Calu3 (cell line): ENCODE data around the gene RGS13. TPM values are rescaled to one million over a fixed set of nuclear protein-coding genes. Genes with fewer than 3 reads are reported as not detected.

Experiments
- BruUV-seq: library from RNA; stranded (reverse); fragments of 400-500 nt; replicated peaks from 2 replicates; lab custom pipeline; 2021; lab: Mats Ljungman, UMichigan
- CTCF ChIA-PET: fragments of 300-600 bp; sonication (Branson Sonifier 250); formaldehyde crosslinking; loops from one replicate; lab custom pipeline; 2022; ENCODE audit warnings: antibody characterized with exemption; lab: Charles Lee
- DNase-seq: peaks from one replicate; pipeline ENCODE4 v3.0.0; 2022
- H3K27ac Mint-ChIP-seq: one replicate; pipeline ENCODE4 v1.8.0; 2022; ENCODE audit warnings: mixed read lengths; ENCODE audit not compliant: unreplicated experiment
- H3K27me3 Mint-ChIP-seq: one replicate; pipeline ENCODE4 v1.8.0; 2022; ENCODE audit warnings: mixed read lengths; ENCODE audit not compliant: unreplicated experiment
- H3K36me3 Mint-ChIP-seq: one replicate; pipeline ENCODE4 v1.8.0; 2022; ENCODE audit warnings: mild to moderate bottlenecking, moderate library complexity, mixed read lengths; ENCODE audit not compliant: insufficient read depth, unreplicated experiment
- H3K4me1 Mint-ChIP-seq: one replicate; pipeline ENCODE4 v1.8.0; 2022; ENCODE audit warnings: mild to moderate bottlenecking, low read depth, mixed read lengths; ENCODE audit not compliant: unreplicated experiment
- H3K4me3 Mint-ChIP-seq: one replicate; pipeline ENCODE4 v1.8.0; 2022; ENCODE audit warnings: mild to moderate bottlenecking, low read depth, moderate library complexity, mixed read lengths; ENCODE audit not compliant: unreplicated experiment
- H3K9me3 Mint-ChIP-seq: one replicate; pipeline ENCODE4 v1.8.0; 2022; ENCODE audit warnings: low read depth, mixed read lengths; ENCODE audit not compliant: unreplicated experiment
- intact Hi-C: fragments of 100-400 bp; cut with micrococcal nuclease; formaldehyde crosslinking; loops from one replicate; pipeline ENCODE4 v1.10.0; 2022; ENCODE audit not compliant: unreplicated experiment
- total RNA-seq: library from RNA; stranded (reverse); gene quantifications from 2 replicates; pipeline ENCODE4 v1.2.3, GENCODE V29; 2022
- TF ChIP-seq, protein P1 (sequence below): fragments of 200-600 bp; IDR thresholded peaks from one replicate; pipeline ENCODE4 v1.8.0; 2022; ENCODE audit warnings: antibody characterized with exemption; ENCODE audit not compliant: unreplicated experiment

The RGS13 gene
- total RNA-seq, 1 experiment from 2014 or later, result not detected

DNA sequence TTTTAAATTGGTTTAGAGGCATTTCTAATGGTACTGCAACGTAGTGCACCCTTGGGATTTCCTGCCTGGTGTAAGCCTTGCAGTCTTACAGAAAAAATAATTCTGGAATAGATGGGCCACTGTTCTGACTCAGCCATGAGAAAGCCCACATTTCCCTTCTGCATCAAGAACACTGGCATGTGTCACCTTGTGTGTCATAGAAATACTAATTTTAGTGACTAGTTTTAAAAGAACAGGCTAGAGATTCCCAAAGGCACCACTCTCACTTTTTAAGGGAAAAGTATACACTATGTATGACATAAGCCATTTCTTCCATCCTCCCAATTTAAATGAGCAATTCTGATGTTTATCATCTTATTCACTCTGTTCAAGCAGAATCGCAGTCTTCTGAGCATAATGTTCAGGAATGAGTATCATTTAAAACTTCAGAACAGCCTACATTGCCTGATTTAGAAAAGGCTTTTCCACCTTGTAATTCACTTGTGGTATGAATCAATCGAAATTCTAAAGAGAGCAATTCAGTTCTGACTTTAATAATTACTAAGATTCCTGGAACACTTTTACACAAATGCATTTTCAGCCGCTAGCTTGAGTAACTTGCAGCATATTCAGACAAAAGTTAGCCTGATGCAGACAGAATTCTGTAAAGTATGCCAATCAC, 18.8 kb downstream of the RGS13 start:
- no peaks in the 10 kb centered on the region for H3K27me3 Mint-ChIP-seq
- no peaks in the 10 kb centered on the region for H3K4me1 Mint-ChIP-seq
- no TSS peak for BruUV-seq
- no peaks in the 10 kb centered on the region for H3K9me3 Mint-ChIP-seq
- no peaks in the 10 kb centered on the region for H3K36me3 Mint-ChIP-seq
- no peak overlapping the region for H3K27ac Mint-ChIP-seq
- no peak for DNase-seq
- no peak overlapping the region for H3K4me3 Mint-ChIP-seq
- TF ChIP-seq, protein P1, sequence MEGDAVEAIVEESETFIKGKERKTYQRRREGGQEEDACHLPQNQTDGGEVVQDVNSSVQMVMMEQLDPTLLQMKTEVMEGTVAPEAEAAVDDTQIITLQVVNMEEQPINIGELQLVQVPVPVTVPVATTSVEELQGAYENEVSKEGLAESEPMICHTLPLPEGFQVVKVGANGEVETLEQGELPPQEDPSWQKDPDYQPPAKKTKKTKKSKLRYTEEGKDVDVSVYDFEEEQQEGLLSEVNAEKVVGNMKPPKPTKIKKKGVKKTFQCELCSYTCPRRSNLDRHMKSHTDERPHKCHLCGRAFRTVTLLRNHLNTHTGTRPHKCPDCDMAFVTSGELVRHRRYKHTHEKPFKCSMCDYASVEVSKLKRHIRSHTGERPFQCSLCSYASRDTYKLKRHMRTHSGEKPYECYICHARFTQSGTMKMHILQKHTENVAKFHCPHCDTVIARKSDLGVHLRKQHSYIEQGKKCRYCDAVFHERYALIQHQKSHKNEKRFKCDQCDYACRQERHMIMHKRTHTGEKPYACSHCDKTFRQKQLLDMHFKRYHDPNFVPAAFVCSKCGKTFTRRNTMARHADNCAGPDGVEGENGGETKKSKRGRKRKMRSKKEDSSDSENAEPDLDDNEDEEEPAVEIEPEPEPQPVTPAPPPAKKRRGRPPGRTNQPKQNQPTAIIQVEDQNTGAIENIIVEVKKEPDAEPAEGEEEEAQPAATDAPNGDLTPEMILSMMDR, result no peak
- CTCF ChIA-PET, result no interaction called here
- intact Hi-C loops, result no loop called here

DNA sequence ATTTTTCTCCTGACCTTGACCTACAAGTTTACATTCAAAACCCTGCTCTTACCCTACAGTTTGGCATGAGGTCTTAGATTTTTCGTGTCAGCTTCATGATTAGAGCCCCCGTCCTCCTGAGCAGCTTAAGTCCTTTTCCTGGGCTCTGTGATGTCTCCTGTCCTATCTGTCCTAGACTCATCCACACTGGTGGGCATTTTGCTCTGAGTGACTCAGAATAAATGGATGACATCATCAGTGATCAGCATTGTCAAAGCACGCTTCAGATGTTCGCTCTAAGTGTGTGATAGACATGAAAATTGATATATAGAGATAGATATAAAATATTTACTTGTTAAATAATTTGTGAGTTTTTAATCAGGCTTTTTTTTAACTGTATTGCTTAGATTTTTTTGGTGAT, 21.8 kb downstream of the RGS13 start:
- BruUV-seq, result no TSS peak
- no peaks in the 10 kb centered on the region for H3K4me1 Mint-ChIP-seq
- intact Hi-C loops, result no loop called here
- H3K27ac Mint-ChIP-seq, result no peak overlapping the region
- H3K9me3 Mint-ChIP-seq, result no peaks in the 10 kb centered on the region
- CTCF ChIA-PET, result no interaction called here
- H3K4me3 Mint-ChIP-seq, result no peak overlapping the region
- H3K36me3 Mint-ChIP-seq, result no peaks in the 10 kb centered on the region
- H3K27me3 Mint-ChIP-seq, result no peaks in the 10 kb centered on the region
- DNase-seq, result no peak
- TF ChIP-seq, protein P1, result no peak

DNA sequence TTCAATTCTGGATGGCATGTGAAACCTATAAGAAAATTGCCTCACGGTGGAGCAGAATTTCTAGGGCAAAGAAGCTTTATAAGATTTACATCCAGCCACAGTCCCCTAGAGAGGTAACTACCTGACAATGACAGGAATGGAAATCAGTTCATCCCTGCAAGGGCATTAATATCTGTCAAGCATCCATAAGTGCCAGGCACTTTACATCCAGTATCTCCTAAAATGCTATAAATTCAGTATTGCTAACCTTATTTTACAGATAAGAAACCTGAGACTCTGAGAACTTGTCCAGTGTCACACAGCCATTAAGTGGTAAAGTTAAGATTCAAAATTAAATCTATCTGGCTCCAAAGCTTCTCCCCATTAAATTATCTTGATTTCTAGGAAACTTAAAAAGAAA, 22.3 kb downstream of the RGS13 start:
- H3K36me3 Mint-ChIP-seq, result no peaks in the 10 kb centered on the region
- TF ChIP-seq, protein P1, result no peak
- no peak for DNase-seq
- no peaks in the 10 kb centered on the region for H3K27me3 Mint-ChIP-seq
- intact Hi-C loops, result no loop called here
- no peak overlapping the region for H3K4me3 Mint-ChIP-seq
- H3K9me3 Mint-ChIP-seq, result no peaks in the 10 kb centered on the region
- H3K4me1 Mint-ChIP-seq, result no peaks in the 10 kb centered on the region
- no TSS peak for BruUV-seq
- H3K27ac Mint-ChIP-seq, result no peak overlapping the region
- CTCF ChIA-PET, result no interaction called here

DNA sequence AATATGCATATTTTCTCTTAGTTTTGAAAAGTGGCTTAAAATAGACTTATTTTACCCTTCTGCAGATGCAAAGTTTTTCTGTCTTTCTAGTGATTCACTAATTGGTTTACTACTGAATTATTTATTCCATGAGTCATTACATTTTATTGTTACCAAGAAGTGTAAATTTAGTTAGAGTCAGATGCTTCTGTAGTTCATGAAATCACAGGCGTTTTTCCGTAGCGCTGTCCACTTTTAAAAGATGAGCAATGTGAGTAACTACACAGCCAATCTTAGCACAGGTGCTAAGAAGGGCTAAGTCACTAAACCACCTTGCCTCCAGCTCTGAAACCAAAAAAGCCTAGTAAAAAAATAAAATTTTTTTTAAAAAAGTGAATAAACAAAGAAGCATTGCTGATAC, 24.7 kb downstream of the RGS13 start:
- TF ChIP-seq, protein P1, result no peak
- no peak for DNase-seq
- Mint-ChIP-seq H3K27ac (no peak overlapping the region), H3K36me3 (no peaks in the 10 kb centered on the region), H3K27me3 (no peaks in the 10 kb centered on the region), H3K9me3 (peaks cover 2% of the 10 kb centered on the region), H3K4me3 (no peak overlapping the region), H3K4me1 (no peaks in the 10 kb centered on the region)
- CTCF ChIA-PET, result interaction anchor here (0.7 kb wide), 1 partner anchor 219 kb away, joined by 3 read pairs; no protein-coding TSS in a partner anchor
- BruUV-seq, result no TSS peak
- intact Hi-C loops, result no loop called here
